DMS79 treated with DMSO at 0.1 percent for 48 hours (cell line): ENCODE results near the gene FXR2.
"Not testable (repeated sequence)": the region's sequence is repeated elsewhere in the genome, so short reads cannot be mapped to it uniquely, and the experiment has no call there.

Source experiments
- DNase-seq: peaks from one replicate; lab custom pipeline; 2025; lab: John Stamatoyannopoulos, UW

FXR2 gene

DNA sequence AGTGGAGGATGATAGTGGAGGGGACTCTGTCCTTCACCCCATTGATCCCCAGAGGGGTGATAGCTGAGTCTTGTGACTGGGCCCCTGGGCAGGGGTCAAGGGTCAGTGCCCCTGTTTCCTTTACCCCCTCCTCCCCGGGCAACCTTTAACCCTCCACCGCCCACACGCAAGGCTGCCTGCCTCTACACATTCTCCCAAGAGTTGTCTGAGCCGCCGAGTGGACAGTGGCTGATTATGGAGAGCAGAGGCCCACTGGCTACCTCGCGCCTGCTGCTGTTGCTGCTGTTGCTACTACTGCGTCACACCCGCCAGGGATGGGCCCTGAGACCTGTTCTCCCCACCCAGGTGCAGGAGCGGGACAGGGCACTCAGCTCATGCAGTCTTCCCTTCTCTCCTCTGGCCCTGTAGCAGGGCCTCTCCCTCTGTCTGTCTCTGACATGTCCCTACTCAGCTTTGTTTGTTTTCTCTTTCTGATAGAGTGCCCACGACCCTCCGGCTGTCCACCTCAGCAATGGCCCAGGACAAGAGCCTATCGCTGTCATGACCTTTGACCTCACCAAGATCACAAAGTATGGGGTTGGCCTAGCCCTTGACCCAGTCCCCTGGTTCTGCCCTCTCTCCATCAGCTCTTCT lies 15.4 kb upstream of the FXR2 start, which contains the start of gene SHBG:
SHBG (plus strand) TSS at position 197 of the 633 bp plus-strand sequence; CDS start at position 235, 38 bp downstream.
- no peak for DNase-seq

- peak; percentile 85 for DNase-seq
Measured at GRCh38 chr17:7627250-7628121, 12.8 kb upstream of the FXR2 start, which contains the start of gene SAT2. SAT2 (minus strand) TSS chr17:7627821; CDS start chr17:7627635, 186 bp downstream.

DNA sequence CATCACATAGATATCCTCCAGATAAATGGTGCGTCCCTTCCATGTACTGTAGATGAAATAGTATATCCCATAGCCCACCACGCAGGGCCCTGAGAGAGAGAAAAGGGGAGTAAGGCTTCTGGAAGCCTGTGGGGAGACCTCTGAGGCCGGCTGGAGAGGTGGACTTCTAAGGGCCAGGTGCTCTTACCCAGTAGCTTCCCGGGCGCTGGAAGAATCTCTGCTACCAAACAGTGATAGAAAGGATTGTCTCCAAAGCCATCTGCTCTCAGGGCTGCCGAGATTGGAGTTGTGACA lies 12.2 kb upstream of the FXR2 start:
- DNase-seq, result no peak

- DNase-seq, result no peak
Measured at GRCh38 chr17:7626307-7626706, 11.6 kb upstream of the FXR2 start.

- not testable (repeated sequence) for DNase-seq
Measured at GRCh38 chr17:7625749-7626148, 11.1 kb upstream of the FXR2 start.

DNA sequence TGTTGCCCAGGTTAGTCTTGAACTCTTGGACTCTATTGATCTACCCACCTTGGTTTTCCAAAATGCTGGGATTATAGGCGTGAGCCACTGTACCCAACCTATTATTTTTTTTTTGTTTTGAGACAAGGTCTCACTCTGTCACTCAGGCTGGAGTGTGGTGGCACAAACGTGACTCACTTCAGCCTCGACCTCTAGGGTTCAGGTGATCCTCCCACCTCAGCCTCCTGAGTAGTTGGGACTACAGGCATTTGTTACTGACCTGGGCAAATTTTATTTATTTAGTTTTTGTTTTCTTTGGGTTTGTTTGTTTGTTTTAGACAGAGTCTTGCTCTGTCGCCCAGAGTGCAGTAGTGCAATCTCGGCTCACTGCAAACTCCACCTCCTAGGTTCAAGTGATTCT lies 9.0 kb upstream of the FXR2 start:
- DNase-seq, result no peak

DNA sequence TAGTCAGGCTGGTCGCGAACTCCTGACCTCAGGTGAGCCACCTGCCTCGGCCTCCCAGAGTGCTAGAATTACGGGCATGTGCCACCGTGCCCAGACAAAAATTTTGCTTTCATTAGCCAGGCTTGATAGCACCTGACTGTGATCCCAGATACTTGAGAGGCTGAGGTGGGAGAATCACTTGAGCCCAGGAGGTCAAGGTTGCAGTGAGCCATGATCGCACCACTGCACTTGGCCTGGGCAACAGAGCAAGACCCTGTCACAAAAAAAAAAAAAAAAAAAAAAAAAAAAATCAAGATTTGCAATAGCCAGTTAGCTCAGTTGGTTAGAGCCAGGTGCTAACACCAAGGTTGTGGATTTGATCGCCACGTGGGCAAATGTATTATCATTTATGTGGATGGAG lies 6.1 kb upstream of the FXR2 start:
- no peak for DNase-seq

DNA sequence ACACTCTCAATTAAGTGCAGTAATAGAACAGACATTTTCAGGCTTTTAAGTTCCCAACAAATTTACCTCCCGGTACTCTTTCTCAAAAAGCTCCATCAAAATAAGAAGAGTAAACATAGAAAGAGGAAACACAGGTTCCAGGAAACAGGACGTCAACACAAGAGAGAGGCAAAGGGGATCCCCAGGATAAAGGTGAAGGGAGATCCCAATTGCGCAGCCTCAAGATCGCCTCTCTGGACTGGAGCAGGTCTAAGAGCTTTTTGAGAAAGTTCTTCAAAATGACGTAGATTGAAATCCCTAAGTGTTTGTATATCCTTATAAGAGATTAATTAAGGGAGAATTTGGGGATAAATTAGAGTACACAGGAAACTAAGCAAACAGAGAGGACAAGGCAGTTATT lies 3.9 kb upstream of the FXR2 start:
- no peak for DNase-seq

DNA sequence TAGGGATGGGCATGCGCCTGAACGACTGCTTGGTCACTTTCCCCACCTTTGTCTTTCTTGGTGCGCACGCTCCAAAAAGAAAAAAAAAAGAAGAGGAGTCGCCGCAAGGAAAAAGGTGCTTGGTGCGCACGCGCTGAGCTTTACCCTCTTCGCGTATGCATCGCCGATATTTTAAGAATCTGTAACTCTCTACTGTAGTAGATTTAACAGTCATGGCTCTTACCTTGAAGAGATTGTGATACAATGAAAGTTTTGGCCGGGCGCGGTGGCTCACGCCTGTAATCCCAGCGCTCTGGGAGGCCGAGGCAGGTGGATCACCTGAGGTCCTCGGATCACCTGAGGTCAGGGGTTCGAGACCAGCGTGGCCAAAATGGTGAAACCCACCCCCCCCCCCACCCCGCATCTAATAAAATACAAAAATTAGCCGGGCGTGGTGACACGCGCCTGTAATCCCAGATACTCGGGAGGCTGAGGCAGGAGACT lies 609 bp upstream of the FXR2 start:
- no peak for DNase-seq

DNA sequence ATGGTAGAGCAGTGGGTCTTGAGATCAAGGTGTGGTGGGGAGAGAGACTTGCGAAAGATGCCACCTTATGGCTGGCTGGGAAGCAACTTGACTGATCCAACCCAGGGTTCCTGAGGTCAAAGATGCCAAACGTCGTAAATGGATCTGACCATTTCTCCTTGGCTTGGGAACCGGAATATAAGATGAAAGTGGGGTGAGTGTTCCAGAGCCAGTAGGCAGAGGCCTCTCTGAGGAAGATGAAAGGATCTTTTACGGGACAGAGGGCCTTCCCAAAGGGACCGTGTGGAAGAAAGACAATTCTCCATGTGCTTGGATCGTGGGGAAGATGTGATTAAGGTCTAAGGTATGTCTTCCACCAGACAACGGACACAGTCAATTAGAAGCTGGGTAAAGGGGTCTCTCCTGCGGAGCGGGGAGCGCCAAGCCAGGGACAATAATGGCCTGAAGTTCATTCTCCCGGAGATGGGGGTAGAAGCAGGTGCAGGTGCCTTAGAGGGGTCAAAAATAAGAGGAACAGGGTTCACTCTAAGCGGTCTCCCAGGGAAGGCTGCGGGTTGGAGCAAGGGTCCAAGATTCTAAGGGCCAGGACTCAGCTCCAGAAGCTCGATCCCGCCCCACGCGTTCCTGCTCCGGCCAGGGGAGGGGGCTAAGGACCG lies 800 bp downstream of the FXR2 start:
- DNase-seq, result peak; percentile 12

DNA sequence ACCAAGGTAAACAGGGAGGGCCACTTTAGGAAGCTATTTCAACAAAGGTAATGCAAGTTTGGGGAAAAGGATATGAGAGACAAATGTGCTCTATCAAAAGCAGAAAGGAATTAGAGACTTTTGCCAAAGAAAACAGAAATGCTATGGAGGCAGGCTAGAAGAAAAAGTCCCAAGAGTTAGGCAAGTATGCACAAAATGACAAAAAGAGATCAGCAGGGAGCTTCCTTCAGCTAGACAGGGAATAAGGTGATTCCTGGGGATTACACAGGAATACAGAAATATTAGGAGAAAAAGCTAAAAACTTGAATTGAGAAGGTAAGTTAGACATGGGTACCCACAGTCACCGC lies 2.4 kb downstream of the FXR2 start:
- DNase-seq, result no peak

DNA sequence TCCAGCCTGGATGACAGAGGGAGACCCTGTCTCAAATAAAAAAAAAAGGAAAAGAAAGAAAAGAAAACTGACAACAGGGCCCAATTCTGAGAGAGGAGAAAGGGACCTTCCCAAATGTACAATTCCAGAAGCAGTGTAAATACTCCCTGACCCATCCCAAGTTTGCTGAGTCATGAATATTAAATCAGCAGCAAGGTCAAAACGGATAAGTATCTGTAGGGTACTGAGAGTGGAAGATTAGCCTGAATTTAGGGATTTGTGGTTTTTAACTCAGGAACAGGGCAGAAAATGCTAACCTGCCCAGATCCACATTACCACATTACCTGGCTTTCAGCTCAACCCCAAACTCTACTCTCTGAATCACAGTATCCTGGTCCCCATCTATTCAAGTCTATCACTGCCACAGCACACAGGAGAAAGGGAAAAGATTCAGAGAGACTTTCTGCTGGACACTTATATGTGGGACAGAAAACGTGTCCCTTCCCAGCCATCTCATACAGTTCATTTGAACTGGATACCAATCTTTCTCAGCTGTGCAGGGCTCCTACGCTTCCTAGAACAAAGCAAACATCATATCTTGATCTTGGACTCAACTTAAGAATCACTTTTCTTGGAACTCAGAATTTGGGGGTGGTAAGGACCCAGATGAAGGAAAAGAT lies 2.9 kb downstream of the FXR2 start:
- no peak for DNase-seq

DNA sequence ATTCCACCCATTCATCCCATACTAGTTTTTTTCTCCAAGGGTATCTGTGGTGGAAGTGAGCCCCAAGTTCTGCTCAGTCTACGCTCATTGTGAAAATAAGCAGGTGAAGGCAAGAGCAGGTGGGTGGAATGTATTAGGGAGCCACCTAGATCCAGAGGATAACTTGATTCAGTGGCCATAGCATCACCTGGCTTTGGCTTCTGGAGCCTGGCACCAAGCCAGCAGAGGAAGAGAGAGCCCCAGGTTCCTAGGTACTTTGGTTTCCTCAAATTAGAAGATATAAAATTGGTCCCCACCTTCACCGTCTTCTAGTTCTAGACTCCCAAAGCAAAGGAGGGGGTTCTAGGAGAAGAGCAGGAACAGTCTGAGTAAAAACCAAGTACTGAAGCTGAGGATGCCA lies 4.1 kb downstream of the FXR2 start:
- no peak for DNase-seq

DNA sequence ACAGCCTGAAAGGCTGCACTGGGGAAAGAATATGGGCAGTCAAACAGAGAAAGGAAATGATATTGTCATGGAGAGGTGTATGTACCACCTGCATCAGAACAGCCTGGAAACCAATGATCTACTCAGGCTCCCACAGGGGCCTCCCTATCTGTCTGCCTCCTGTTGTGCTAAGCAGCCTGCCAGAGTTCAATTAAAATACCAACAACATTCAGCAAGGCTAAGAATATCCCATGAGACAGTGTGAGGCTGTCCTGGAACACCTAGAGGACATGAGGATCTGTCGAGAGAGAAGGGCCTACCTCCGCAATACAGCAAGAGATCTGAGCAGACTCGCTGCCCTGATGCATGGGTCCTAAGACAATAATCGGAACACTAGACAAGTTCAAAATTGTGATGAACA lies 8.4 kb downstream of the FXR2 start:
- no peak for DNase-seq

GRCh38 chr17:7597561-7597960 lies 17.1 kb downstream of the FXR2 start:
- DNase-seq, result not testable (repeated sequence)

- no peak for DNase-seq
Measured at GRCh38 chr17:7593296-7593695, 21.4 kb downstream of the FXR2 start.

- no peak for DNase-seq
Measured at GRCh38 chr17:7592422-7593021, 22.2 kb downstream of the FXR2 start.

GRCh38 chr17:7591596-7591995 lies 23.1 kb downstream of the FXR2 start:
- no peak for DNase-seq

- DNase-seq, result no peak
Measured at GRCh38 chr17:7590743-7591142, 24.0 kb downstream of the FXR2 start.

DNA sequence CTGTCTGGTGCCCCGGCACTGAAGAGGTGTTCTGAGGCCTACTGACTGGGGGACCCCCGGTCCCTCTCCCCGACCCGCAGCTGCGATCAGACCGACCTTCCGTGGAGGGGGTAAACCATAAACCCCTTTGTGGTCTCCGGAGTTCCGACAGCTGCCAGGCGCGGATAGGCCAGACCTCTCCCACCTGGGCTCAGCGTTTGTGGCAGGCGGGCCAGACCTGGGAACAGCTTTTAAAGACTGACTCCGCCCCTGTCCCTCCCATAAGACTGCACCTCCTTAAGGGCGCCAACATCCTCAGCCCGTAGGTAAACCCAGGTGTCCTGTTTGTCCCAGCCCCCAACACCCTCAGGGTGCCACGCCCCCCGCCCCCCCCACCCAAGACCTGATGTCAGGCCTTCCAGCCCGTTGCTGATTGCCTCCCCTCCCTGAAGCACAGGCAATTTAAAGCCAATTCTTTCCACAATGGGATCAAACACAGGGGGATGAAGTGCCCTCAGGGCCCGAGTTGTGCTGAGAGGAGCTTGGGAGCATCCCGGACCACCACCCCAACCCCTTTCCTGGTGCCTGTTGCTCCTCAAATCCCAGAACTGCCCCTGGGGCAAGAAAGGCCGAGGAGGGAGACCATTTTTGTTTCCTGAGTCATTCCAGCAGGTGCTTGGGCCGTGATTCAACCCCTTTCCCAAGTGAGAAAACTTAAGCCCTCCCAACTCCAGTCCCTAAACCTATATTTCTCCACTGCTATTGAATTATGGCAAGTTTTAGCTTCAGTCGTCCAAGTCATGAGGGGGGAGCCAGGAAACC lies 24.6 kb downstream of the FXR2 start, which contains the start of gene SOX15:
SOX15 (minus strand) TSS at position 204 of the 801 bp plus-strand sequence. CDS start 418 bp downstream, outside the sequence.
- DNase-seq, result no peak
